GM18909 (cell line): Measurements from ENCODE around the gene SOCS3.

Experiments
- ATAC-seq: cut with Tn5 transposase; IDR thresholded peaks from one replicate; pipeline ENCODE4 v1.9.1; 2021; ENCODE audit warnings: mild to moderate bottlenecking; ENCODE audit not compliant: unreplicated experiment, poor library complexity

The SOCS3 gene

DNA sequence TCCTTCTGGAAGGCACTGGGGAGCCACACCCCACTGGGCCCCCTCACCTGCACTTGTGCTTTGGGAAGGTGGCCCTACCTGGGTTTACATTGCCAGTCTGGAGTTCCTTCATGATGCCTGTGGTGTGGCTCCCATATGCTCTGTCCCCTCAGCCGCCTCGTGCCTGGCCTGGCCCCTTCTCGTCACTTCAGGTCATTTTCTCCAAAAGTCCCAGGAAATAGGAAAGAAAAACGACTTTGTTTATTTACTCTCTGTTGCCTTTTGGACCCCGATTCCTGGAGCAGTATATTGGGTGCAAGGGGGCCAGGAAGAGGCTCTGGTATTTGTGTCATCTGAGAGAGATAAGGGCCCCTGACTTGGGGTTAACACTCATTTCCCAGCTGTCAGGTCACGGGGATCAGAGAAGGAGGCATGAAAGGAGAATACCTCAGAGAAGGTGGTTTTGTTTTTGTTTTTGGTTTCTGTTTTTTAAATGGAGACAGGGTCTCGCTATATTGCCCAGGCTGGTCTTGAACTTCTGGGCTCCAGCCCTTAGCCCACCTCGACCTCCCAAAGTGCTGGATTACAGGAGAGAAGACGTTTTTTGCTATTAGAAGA lies 4.7 kb downstream of the SOCS3 start:
- no peak for ATAC-seq

DNA sequence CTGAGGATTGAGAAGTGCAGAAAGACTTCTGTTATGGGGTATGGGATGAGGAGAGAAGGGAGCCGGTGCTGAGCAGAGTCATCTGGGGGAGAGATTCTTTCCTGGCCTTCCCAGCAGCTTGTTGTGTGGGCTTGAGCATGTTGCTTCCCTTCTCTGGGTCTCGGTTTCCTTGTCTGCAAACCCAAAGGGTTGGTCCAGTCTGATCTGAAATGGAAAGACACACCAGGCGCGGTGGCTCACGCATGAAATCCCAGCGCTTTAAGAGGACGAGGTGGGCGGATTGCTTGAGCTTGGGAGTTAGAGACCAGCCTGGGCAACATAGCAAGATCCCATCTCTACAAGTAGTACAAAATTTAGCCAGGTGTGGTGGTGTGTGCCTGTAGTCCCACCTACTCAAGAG lies 6.0 kb downstream of the SOCS3 start:
- no peak for ATAC-seq

DNA sequence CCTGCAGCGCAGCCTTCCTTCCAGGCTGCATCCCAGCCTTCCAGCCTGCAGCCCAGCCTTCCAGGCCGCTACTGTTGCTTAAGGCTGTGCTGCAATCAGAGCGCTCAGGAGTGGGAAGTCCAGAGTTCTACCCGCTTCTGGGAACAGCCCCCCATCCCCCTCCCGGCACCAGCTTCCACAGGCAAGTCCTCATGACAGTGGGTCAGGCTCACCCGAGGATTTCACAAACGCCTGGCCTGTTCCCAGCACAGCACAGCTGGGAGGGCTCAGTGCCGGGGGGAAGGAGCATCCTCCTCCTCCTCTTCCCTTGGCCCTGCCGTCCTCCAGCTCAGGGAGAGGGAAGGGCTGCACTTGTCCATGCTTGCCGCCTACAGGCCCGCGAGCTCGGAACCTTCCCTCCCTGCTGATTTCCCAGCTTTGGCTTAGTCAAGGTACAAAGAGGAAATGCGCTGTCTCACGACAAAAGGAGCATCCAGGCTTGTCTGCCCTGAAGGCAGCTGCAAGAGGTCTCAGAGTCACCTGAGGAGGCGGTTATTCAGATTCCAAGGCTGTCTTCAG lies 8.3 kb downstream of the SOCS3 start:
- ATAC-seq = no peak

DNA sequence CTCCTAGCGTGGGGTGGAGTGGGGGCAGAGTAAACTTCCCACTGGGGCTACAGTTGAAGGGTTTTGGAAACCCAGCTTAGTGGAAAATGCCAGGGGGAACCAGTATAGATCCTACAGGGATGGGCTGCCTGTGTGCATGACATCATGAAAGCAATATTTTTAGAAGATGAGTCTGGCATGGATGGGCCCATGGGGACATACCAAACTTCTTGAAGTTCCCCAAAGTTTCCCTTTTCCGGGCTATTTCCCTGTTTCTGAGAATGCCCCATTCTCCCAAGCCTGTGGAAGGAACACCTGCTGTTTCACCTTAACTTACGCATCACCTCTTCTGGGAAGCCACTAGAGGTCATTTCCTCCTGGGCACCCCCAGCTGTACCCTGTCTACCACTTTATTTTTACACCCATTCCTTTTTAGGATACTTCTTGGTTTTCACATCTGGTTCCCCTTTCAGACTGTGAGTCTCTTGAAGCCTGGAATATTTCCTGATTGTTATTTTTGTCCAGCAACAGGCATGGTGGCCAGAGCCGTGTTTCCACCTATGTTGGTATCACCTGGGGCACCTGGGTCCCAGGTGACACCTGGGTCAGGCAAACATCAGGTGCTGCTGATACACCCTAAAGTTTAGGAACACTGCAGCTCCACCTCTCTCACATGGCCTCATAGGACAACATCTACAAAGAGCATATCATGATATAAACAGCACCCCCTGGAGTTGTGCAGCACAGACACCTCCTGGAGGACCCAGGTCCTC lies 9.8 kb downstream of the SOCS3 start:
- no peak for ATAC-seq

DNA sequence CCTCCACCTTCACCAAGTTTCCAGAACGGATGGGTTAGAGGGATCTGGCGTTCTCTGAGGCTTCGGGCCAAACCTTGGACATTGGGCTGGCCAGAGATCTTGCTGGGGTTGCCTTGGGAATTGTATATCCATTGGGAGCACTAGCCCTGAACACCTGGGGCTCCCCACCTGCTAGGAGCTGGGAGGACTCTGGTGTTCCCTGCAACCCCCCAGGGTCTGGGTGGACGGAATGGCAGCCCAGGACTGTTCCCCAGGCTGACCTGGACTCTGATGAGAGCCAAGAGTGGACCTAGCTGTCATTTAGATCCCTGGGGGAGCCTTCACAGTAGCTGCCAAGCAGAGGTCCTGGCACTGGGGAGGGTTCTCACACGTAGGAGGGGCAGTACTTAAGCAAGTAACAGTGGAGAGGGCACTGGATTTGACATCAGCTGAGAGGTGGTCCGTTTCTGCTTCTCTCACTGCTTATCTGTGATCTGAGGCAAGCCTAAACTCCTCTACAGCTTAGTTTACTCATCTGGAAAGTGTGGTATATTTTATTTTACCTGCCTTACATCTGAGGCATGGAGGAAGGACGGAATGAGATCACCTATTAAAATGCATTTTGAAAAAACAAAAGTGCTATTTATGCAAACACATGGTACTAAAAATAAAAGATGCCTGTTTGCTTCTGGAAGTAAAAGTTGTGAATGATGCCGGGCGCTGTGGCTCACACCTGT lies 11.7 kb downstream of the SOCS3 start:
- no peak for ATAC-seq

DNA sequence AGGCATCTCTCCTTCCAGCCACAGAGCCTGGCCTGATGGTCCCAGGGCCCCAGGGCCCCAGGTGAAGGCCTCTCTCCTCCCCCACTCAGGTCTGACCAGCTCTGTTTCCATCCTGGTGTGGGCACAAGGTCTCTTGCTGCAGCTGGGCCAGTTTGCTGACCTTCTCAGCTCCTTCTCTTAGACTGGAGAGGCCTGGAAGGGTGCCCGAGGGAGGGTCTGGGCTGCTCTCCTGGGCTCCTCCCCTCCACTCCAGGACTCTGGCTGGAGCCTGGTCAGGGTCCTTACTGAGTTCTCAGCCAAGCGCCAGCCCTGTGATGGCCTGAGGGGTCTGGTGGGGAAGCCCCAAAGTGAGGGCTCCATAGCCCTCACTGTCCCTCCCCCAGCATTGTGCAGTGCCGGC lies 12.4 kb downstream of the SOCS3 start:
- no peak for ATAC-seq

DNA sequence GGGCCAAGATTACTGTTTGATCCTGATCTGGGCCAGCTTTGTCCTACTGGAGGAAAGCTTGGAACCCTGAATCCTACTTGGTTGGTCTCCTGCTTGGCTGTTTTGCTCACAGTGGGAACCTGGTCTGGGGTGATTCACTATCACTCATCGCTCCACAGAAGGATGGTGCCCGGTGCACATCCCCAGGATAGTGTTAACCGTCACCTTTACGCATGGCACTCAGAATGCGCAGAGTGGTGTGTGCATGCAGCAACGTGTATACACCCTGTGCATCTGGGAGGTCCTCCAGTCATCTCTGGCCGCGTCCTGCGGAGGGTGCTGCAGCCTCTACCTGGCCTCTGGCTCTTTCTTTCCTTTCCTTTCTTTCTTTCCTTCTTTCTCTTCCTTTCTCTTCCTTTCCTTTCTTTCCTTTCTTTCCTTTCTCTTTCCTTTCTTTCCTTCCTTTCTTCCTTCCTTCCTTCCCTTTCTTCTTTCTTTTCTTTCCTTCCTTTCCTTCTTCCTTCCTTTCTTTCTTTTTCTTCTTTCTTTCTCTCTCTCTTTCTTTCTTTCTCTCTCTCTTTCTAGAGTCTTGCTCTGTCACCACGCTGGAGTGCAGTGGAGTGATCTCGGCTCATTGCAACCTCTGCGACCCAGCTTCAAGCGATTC lies 13.1 kb downstream of the SOCS3 start:
- ATAC-seq = no peak

DNA sequence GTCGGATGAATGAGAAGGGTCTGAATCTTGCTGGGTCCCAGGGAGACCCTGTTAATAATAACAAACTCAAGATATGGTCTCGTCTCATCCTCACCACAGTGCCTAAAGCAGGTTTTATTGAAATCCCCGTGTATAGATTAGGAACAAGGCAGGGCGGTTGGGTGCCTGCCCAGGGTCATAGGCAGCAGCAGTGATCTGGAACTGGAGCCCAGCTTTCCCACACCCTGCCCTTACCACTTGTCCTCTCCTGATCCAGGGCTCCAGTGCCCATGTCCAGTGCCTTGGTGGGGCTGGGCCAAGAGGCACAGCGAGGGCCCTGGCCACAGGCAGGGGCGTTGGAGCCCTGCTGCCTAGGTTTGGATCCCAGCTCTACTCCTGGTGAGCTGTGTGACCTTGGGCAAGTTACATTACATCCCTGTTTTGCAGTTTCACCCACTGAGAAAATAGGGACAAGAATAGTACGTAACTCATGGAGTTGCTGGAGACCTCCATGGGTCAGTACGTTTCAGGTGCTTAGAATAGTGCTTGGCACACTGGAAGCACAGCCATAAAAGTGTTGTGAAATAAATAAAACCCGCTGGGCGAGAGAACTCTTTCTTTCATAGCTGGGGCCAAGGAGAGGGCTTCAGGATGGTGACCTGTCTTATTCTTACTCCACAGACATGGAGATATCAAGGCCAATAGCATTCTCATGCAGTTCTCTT lies 13.9 kb downstream of the SOCS3 start:
- no peak for ATAC-seq

DNA sequence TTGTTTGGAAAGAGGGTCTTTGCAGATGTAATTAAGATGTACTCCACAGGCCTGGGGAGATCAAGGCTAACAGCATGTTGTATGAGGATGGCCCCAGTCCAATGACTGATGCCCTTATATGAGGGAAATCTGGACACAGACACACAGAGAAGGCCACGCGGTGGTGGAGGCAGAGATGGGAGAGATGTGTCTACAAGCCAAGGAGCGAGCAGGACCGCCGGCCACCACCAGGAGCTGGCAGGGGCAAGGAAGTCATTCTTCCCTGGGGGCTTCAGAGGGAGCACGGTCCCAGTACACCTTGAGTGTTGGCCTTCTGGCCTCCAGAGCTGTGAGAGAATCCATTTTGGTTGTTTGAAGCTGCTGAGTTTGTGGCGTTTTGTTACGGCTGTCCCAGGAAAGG lies 14.7 kb downstream of the SOCS3 start:
- no peak for ATAC-seq

DNA sequence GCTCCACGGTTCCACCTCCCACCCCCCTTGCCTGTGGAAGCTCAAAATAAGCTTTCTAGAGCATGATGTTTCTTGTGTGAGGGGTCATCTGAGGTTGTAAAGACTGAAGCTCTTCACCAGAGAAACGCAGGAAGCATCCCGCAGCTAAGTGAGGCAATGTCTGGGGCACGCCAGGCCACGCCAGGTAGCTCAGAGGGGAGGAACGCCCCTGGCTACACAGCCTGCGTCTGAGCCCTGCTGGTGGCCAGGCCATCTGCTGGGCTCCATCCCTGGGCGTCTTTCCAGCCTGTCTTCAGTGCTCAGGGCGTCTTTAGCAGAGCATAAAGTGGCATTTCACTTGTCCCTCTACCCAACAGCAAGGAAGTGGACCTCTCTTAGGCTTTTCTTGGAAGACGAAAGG lies 15.2 kb downstream of the SOCS3 start:
- no peak for ATAC-seq

DNA sequence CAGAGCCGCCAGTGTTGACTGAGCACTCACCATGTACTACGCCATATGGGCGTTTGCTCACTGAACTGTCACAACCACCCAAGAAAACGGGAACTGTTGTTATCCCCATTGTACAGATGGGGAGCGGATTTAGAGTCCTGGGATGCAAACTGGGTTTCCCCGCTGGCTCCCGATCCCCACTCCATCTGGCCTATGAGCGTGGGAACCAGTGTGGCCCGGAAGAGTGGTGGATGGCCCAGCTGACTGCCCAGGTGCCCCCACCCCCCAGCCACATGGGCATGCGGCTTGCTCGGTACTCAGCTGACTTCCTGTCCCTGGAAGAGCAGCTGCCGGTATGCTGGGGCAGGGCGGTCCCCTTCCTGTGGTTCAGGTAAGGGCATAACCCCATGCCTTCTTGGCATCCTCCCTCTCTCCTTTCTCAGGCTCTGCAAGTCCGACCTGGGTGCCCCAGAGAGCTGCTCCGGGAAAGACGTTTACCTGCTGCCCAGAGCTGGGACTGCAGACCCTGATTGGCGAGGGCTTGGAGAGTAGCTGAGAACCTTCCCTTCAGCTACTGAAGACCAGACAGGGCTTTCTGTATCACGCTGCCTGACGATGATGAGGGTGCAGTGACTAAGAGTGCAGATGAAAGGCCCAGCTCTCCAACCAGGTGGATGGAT lies 16.2 kb downstream of the SOCS3 start:
- no peak for ATAC-seq

DNA sequence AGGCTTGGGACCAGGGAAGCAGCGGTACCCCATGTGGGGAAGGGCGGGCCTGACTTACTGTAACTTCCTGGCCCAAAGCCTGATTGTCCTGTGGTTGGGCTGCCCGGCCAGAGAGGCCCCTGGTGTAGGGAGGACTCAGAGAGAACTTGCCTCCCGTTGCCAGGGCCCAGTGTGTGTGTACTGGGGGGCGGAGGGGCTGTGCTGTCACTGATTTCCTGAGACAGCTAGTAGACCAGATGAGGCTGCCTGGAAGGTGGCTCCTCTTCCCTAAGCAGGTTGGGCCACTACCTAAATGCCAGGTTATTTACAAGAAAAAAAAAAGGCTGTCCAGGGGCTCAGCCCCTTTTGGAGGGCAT lies 16.7 kb downstream of the SOCS3 start:
- ATAC-seq = no peak

DNA sequence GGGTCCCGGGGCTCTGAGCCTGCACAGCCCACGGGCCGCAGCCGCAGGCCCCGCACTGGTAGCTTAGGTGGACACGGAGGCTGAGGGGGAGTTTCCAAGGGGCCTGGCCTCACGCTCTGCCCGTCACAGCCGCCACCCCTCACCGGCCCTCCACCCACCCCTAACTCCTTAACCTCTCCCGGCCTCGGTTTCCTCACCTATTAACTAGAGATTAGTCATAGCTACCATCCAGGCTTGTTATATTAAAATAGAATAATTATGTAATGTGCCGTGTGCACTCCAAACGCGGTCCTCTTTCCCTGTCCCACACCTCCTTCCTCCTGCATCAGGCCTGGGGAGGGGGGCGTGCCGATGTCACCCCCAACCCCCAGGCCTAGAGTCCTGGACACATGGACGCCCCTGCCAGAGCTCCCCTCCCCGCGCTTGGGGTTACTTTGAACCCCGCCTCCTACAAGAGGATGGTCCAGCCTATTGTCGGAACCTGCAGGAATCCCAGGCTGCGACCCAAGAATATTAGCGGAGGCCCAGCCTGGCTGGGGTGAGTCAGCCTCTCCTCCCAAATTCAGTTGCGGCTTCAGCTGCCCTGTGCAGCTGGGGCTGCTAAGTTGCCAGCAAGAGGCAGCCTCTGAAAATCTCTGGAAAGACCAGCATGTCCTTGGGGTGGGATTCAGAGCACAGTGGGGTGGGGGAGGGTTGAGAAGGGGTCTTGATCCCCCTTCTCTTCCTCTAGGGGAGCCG lies 17.3 kb downstream of the SOCS3 start:
- no peak for ATAC-seq

DNA sequence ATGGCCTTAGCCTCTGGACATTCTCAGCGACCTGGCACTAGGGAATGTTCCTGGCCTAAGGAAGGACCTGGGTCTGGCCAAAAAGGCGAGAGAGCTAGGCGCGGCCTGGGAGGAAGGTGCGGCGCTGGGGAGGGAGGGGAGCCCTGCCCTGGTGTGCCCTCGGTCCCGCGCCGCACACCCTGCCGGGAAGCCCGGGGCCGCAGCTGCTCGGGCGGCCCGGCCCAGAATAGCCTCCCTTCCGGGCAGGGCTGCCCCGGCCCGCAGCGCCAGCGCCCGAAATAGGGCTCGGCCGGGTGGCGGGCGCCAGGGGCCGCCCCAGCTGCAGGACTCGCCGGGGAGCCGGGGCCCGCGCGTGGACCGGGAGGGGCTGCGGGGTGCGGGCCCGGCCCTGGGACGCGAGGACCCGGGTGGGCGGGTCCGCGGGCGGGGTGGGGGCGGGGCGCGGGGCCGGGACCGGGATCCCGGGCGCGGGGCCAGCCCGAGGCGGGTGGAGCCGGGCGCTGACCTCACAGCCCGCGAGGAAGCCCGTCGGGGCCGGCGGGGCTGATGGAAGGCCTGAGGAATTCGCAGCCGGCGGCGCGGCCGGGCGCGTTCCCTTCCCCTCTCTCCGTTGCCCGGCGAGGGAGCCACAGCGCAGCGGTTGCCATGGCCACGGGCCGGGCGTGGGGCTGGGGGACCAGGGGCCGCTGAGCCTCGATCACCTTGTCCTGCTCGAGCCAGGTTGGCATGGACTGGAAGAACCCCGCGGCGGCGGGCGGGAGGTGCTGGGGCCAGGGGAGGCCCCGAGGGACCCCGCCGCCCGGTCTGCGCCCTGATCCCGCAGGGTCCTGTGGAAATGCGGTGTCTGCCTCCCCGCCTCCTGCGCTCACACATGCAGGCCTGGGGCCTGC lies 18.1 kb downstream of the SOCS3 start:
- ATAC-seq = no peak

DNA sequence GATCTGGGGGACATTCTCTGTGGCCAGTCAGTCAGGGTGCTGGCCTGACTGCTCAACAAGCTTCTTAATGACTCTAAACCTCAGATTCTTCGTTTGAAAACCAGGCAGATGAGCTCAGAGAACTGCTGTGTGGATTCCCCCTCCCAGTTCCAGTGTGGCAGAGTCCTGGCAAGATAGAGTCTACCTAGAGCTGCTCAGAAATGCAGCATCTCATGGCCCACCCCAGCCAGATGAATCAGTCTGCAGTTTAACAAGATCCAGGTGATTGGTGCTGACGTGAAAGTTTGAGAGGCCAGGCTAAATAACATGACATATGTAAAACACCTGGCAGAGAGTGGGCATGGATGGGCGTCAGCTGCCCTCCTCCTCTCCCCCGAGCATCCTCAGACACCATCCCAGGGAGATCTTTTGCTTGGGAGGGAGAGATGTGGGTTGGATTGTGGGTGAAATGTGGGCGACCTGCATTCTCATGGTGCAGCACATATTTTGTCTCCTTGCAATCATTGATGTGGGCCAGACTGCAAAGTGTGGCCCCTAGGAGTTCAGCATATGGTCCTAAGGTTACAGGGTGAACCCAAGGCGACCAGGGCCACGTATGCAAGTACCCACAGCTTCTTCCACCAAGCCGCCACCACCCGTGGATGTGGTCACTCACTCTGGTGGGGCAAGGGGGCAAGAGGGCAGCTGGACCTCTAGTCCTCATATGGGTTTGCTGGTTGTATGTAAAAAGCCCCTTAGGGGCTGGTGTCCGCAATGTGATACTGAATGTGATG lies 19.5 kb downstream of the SOCS3 start:
- no peak for ATAC-seq

DNA sequence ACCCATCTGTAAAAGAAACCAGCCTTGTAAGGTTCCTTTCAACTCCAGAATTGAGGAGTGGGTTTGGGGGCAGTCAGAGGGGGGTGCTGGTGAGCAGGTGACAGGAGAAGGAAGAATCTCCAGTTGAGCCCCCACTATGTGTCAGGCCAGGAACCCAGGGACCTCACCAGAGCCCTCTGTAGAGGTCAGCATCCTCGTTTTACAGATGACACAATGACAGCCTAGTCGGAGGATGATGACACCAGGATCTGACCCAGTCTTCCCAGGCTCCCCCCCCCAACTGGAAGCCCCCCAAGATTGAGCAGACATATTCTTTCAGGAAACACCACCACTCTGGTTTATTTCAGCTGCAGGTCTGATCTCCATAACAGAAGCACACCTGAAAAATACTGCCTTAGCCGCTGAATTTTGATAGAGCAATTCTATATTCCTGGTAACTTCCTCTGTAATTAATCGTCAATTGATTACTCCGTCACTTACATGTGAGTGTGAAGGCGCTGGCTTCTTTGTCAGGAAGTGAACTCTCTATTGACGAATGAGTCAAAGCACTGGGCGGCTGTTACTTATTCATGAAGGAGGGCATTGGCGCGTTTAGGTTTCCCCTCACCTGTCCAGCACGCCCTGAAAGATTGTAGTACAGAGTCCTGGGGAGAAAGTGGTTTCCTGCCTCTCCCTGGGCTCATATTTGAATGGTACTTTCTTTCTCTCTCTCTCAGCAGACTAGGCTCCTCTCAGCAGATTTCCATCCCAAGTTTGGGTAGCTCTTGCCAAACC lies 21.2 kb downstream of the SOCS3 start:
- no peak for ATAC-seq
